ENCODE results near the gene LPO. TPM values are rescaled to one million over a fixed set of nuclear protein-coding genes. Genes with fewer than 3 reads are reported as not detected.

The LPO gene
- total and polyA plus RNA-seq, 9 of the 15 experiments (the other 6 are each of a cell fraction or from before 2014, with no cell fraction given), result 0.07 to 0.11 TPM; not detected in 7

- in situ Hi-C loops (cut with MboI) (no loop called here), intact Hi-C loops (cut with micrococcal nuclease) (no loop called here)
- H3K9me1 ChIP-seq (ENCODE audit: control insufficient read depth, insufficient read depth, low read length), result no peaks in the 10 kb centered on the region
- H4K20me1 ChIP-seq (replicated peaks; ENCODE audit: control insufficient read depth, insufficient read depth, low read length), result no peaks in the 10 kb centered on the region
- no TSS peak for BruUV-seq (replicated peaks)
- no peak overlapping the region for H3K9ac ChIP-seq (ENCODE audit: insufficient read depth in 1 of 2, low read depth in 2 of 2, low read length in 2 of 2)
- no peaks in the 10 kb centered on the region for H3K9me3 ChIP-seq (replicated peaks; ENCODE audit: control insufficient read depth, insufficient read depth, low read depth, low read length)
- no peak overlapping the region for H2AFZ ChIP-seq (ENCODE audit: low read depth, low read length)
- FAIRE-seq, result no peak
- H3K27me3 ChIP-seq (ENCODE audit: control insufficient read depth in 2 of 2, insufficient read depth in 2 of 2, low read length in 2 of 2), result peaks cover 7 to 30% of the 10 kb centered on the region in 2 experiments
- no peak overlapping the region for H3K27ac ChIP-seq (ENCODE audit: extremely low read depth, low read depth, low read length)
- ATAC-seq, result no peak
- H3K36me3 ChIP-seq (ENCODE audit: control insufficient read depth, insufficient read depth, low read length), result no peaks in the 10 kb centered on the region
- H3K4me1 ChIP-seq (replicated peaks in 1 of 2; ENCODE audit: control insufficient read depth in 2 of 2, insufficient read depth in 2 of 2, low read length in 2 of 2), result peaks cover 5 to 9% of the 10 kb centered on the region in 2 experiments; a peak in 4 of 5 replicates
- POLR2A ChIA-PET, result interaction anchor here (0.6 kb wide), 1 partner anchor 41 kb away, joined by 4 read pairs; no protein-coding TSS in a partner anchor
- no peaks in the 10 kb centered on the region for H3K79me2 ChIP-seq (ENCODE audit: control insufficient read depth, insufficient read depth, low read length)
- TF ChIP-seq GTF2E2 (tag; IDR thresholded peaks at IDR 0.05) (no peak), PRMT5 (CRISPR knock-in tag; IDR thresholded peaks at IDR 0.05) (no peak), THRAP3 (IDR thresholded peaks at IDR 0.05; ENCODE audit: borderline replicate concordance) (no peak)
- no peak overlapping the region for H3K4me2 ChIP-seq (ENCODE audit: insufficient read depth, low read length)
- CTCF ChIA-PET (ENCODE audit: low intra/inter-chr PET ratio), result no interaction called here
- WGBS (ENCODE audit: insufficient coverage, low coverage, missing lambda C conversion rate), result 0% methylated on average over 1 of the region's 1 CpG
- DNase-seq (ENCODE audit: extremely low read depth in 1 of 4, low spot score in 3 of 4), result no peak
- no peak overlapping the region for H3K4me3 ChIP-seq
Observed at GRCh38 chr17:58239987-58240386, 1.6 kb downstream of the LPO start.

DNA sequence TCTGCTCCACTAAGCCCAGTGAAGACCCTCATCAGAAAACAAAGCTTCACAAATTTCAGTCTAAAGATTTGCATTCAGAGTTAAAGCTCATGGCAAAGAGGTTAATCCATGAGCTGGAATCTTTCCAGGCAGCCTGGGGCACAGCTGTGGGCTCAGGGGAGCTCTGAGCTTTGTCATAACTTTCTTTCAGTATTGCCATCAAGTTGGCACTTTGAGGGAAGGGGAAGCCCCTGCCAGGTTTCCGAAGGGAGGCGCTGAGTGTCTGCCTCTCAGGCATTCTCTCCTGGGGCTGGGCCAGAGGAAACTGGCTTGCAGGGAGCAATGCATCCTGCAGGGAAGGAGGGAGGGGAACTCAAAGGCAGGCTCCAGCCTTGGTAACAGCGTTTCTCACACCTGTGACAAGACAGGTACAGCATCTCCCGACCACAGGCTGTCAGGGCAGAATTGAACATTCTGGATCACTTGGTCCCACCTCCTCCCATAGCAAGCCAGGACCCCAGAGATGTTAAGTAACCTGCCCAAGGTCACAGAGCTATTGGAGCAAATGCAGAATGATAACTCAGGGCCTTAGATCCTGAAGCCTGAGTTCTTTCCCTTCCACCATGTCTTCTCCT, 3.9 kb downstream of the LPO start:
- BruUV-seq (replicated peaks), result no TSS peak
- Histone ChIP-seq H3K36me3 (ENCODE audit: control insufficient read depth, insufficient read depth, low read length) (no peaks in the 10 kb centered on the region), H2AFZ (ENCODE audit: low read depth, low read length) (no peak overlapping the region), H3K27ac (ENCODE audit: extremely low read depth, low read depth, low read length) (no peak overlapping the region), H4K20me1 (replicated peaks; ENCODE audit: control insufficient read depth, insufficient read depth, low read length) (no peaks in the 10 kb centered on the region), H3K27me3 (ENCODE audit: control insufficient read depth in 2 of 2, insufficient read depth in 2 of 2, low read length in 2 of 2) (peaks cover 7 to 26% of the 10 kb centered on the region in 2 experiments), H3K9me3 (replicated peaks; ENCODE audit: control insufficient read depth, insufficient read depth, low read depth, low read length) (no peaks in the 10 kb centered on the region), H3K4me2 (ENCODE audit: insufficient read depth, low read length) (no peak overlapping the region), H3K4me3 (no peak overlapping the region), H3K79me2 (ENCODE audit: control insufficient read depth, insufficient read depth, low read length) (no peaks in the 10 kb centered on the region), H3K4me1 (replicated peaks in 1 of 2; ENCODE audit: control insufficient read depth in 2 of 2, insufficient read depth in 2 of 2, low read length in 2 of 2) (peaks cover 11 to 14% of the 10 kb centered on the region in 2 experiments), H3K9ac (ENCODE audit: insufficient read depth in 1 of 2, low read depth in 2 of 2, low read length in 2 of 2) (no peak overlapping the region), H3K9me1 (ENCODE audit: control insufficient read depth, insufficient read depth, low read length) (no peaks in the 10 kb centered on the region)
- in situ Hi-C loops (cut with MboI) (no loop called here), intact Hi-C loops (cut with micrococcal nuclease) (no loop called here)
- DNase-seq (ENCODE audit: extremely low read depth in 1 of 4, low spot score in 3 of 4) (no peak), ATAC-seq (no peak), FAIRE-seq (no peak)
- CTCF ChIA-PET (ENCODE audit: low intra/inter-chr PET ratio), result no interaction called here
- POLR2A ChIA-PET, result interaction anchor here (0.6 to 1.1 kb wide), 2 partner anchors 102 to 273 kb away, joined by 3 read pairs; no protein-coding TSS in a partner anchor
- 0% methylated on average over 4 of the region's 4 CpGs for WGBS (ENCODE audit: insufficient coverage, low coverage, missing lambda C conversion rate)
- TF ChIP-seq POLR2H (tag; IDR thresholded peaks at IDR 0.05; ENCODE audit: low read depth), result no peak
- TF ChIP-seq ZNF143 (CRISPR knock-in tag; IDR thresholded peaks at IDR 0.05), result no peak
- no peak for TF ChIP-seq GATAD2A (IDR thresholded peaks at IDR 0.05)
- TF ChIP-seq CREB5 (CRISPR knock-in tag; IDR thresholded peaks at IDR 0.05), result no peak
- TF ChIP-seq ZC3H4 (CRISPR knock-in tag; IDR thresholded peaks at IDR 0.05; ENCODE audit: borderline replicate concordance), result no peak
- no peak for TF ChIP-seq ZNF23 (CRISPR knock-in tag; IDR thresholded peaks at IDR 0.05)

Data from K562 (cell line).